22Rv1 (cell line): ENCODE measurements around the gene MAPRE3.

Experiments
- H3K27ac ChIP-seq: fragments of 450-650 bp; 2 replicates; pipeline ENCODE4 v1.5.1; 2017
- CTCF ChIP-seq: fragments of 450-650 bp; IDR thresholded peaks from 2 replicates; pipeline ENCODE4 v1.5.1; 2017; ENCODE audit warnings: mild to moderate bottlenecking
- ZFX ChIP-seq: fragments of 450-650 bp; IDR thresholded peaks from 2 replicates; pipeline ENCODE4 v1.6.1; 2017; ENCODE audit warnings: antibody characterized with exemption, borderline replicate concordance

Gene MAPRE3

GRCh38 chr2:27033253-27033852 lies 62.9 kb downstream of the MAPRE3 start:
- no peak for TF ChIP-seq CTCF
- TF ChIP-seq ZFX: no peak
- H3K27ac ChIP-seq: peak overlapping the region; percentile 59

- TF ChIP-seq CTCF (no peak), ZFX (no peak)
- H3K27ac ChIP-seq: no peak overlapping the region
These were observed 67.6 kb downstream of the MAPRE3 start for GRCh38 chr2:27038012-27038411.

GRCh38 chr2:27038631-27039339 lies 68.3 kb downstream of the MAPRE3 start:
- no peak overlapping the region for H3K27ac ChIP-seq
- TF ChIP-seq CTCF: no peak
- TF ChIP-seq ZFX: no peak

GRCh38 chr2:27039426-27039825 lies 69.0 kb downstream of the MAPRE3 start:
- no peak for TF ChIP-seq CTCF
- no peak for TF ChIP-seq ZFX
- H3K27ac ChIP-seq: no peak overlapping the region

- no peak for TF ChIP-seq ZFX
- H3K27ac ChIP-seq: no peak overlapping the region
These were observed 69.4 kb downstream of the MAPRE3 start for GRCh38 chr2:27039871-27040270.

GRCh38 chr2:27040282-27040681 lies 69.8 kb downstream of the MAPRE3 start:
- TF ChIP-seq CTCF (no peak), ZFX (no peak)
- no peak overlapping the region for H3K27ac ChIP-seq

- TF ChIP-seq ZFX (no peak), CTCF (no peak)
- H3K27ac ChIP-seq: no peak overlapping the region
These were observed 71.3 kb downstream of the MAPRE3 start for GRCh38 chr2:27041752-27042151.

GRCh38 chr2:27042159-27042661 lies 71.8 kb downstream of the MAPRE3 start:
- no peak for TF ChIP-seq CTCF
- TF ChIP-seq ZFX: no peak
- no peak overlapping the region for H3K27ac ChIP-seq
